Measurements from ENCODE around the gene DHPS.

DHPS gene

DNA sequence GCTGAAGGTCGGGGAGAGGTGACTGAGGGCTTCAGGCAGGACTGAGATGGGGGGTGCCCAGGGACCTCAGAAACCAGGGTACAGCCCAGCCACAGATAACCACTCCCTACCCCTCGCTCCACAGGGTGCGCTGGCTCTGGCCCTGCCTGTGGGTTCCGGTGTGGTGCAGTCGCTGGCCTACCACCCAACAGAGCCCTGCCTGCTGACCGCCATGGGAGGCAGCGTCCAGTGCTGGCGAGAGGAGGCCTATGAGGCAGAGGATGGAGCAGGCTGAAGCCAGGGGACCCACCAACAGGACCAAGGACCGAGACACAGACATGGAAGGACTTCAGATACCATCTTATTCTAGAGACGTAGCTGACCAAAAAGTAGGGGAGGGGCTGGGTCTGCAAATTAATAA lies 6.3 kb downstream of the DHPS start:
- H3K9me3 ChIP-seq (ENCODE audit: control insufficient read depth in 2 of 2, low read length in 2 of 2): no peaks in the 10 kb centered on the region
- H3K27ac ChIP-seq (ENCODE audit: low read length): no peak overlapping the region
- no peak overlapping the region for H3K9ac ChIP-seq (ENCODE audit: low read length in 2 of 2)
- no peak overlapping the region for H3K4me3 ChIP-seq (ENCODE audit: low read length in 2 of 2)
- H3K27me3 ChIP-seq (ENCODE audit: control insufficient read depth in 1 of 2, insufficient read depth in 2 of 2, low read length in 2 of 2): no peaks in the 10 kb centered on the region
- H3K36me3 ChIP-seq (ENCODE audit: control insufficient read depth in 2 of 2, insufficient read depth in 2 of 2, low read length in 2 of 2): peaks cover 38 to 53% of the 10 kb centered on the region in 2 donors
- H3K4me1 ChIP-seq (ENCODE audit: control insufficient read depth, insufficient read depth, low read length): peaks cover 17% of the 10 kb centered on the region

DNA sequence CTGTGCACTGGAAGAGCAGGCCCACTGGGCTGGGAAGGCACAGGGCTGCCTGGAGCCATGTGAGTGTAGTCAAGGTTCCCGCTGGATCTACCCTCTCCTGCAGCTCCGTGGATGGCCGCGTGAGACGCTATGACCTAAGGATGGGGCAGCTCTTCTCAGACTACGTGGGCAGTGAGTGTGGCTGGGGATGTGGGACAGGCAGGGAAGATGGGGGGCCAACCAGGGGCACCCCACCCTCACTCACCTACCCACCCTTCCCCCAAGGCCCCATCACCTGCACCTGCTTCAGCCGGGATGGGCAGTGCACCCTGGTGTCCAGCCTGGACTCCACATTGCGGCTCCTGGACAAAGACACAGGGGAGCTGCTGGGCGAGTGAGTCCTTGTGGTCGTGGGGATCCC lies 8.9 kb downstream of the DHPS start:
- H3K27me3 ChIP-seq (ENCODE audit: control insufficient read depth in 1 of 2, insufficient read depth in 2 of 2, low read length in 2 of 2): no peaks in the 10 kb centered on the region
- H3K4me3 ChIP-seq (ENCODE audit: low read length in 2 of 2): no peak overlapping the region
- H3K36me3 ChIP-seq (ENCODE audit: control insufficient read depth in 2 of 2, insufficient read depth in 2 of 2, low read length in 2 of 2): peaks cover 27 to 38% of the 10 kb centered on the region in 2 donors
- no peaks in the 10 kb centered on the region for H3K9me3 ChIP-seq (ENCODE audit: control insufficient read depth in 2 of 2, low read length in 2 of 2)
- H3K4me1 ChIP-seq (ENCODE audit: control insufficient read depth, insufficient read depth, low read length): peaks cover 26% of the 10 kb centered on the region
- no peak overlapping the region for H3K9ac ChIP-seq (ENCODE audit: low read length in 2 of 2)
- H3K27ac ChIP-seq (ENCODE audit: low read length): no peak overlapping the region

DNA sequence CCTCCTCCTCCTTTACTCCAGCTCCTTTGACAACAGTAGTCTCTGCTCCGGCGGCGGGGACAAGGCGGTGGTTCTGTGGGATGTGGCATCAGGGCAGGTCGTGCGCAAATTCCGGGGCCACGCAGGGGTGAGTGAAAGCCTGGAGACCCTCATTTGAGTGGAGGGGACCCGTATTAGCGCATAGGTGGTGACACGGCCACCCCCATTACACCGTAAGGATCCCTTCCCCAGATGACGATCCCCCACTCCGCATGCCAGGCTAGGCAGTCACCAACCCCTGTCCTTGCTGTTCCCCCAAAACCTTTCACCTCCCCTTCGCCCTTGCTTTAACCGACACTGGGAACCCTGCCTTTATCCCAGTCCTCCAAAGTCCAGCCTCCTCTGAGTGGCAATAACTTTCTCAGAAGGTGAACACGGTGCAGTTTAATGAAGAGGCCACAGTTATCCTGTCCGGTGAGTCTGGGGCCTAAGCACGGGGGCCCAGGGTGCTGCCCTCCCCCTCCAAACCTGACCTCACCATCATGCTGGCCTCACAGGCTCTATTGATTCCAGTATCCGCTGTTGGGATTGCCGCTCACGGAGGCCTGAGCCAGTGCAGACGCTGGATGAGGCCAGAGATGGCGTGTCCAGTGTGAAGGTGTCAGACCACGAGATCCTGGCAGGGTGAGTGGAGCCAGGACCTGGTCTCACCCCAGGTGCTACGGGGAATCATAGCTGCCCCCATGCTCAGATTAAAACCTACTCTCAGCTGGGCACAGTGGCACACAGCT lies 11.3 kb downstream of the DHPS start:
- Histone ChIP-seq H3K36me3 (ENCODE audit: control insufficient read depth in 2 of 2, insufficient read depth in 2 of 2, low read length in 2 of 2) (peaks cover 12 to 20% of the 10 kb centered on the region in 2 donors), H3K27ac (ENCODE audit: low read length) (peak overlapping the region; percentile 95), H3K27me3 (ENCODE audit: control insufficient read depth in 1 of 2, insufficient read depth in 2 of 2, low read length in 2 of 2) (no peaks in the 10 kb centered on the region), H3K9ac (ENCODE audit: low read length in 2 of 2) (peak overlapping the region; percentile 89 to 95), H3K4me3 (ENCODE audit: low read length in 2 of 2) (peak overlapping the region; percentile 92 to 97), H3K4me1 (ENCODE audit: control insufficient read depth, insufficient read depth, low read length) (peaks cover 41% of the 10 kb centered on the region), H3K9me3 (ENCODE audit: control insufficient read depth in 2 of 2, low read length in 2 of 2) (no peaks in the 10 kb centered on the region)

DNA sequence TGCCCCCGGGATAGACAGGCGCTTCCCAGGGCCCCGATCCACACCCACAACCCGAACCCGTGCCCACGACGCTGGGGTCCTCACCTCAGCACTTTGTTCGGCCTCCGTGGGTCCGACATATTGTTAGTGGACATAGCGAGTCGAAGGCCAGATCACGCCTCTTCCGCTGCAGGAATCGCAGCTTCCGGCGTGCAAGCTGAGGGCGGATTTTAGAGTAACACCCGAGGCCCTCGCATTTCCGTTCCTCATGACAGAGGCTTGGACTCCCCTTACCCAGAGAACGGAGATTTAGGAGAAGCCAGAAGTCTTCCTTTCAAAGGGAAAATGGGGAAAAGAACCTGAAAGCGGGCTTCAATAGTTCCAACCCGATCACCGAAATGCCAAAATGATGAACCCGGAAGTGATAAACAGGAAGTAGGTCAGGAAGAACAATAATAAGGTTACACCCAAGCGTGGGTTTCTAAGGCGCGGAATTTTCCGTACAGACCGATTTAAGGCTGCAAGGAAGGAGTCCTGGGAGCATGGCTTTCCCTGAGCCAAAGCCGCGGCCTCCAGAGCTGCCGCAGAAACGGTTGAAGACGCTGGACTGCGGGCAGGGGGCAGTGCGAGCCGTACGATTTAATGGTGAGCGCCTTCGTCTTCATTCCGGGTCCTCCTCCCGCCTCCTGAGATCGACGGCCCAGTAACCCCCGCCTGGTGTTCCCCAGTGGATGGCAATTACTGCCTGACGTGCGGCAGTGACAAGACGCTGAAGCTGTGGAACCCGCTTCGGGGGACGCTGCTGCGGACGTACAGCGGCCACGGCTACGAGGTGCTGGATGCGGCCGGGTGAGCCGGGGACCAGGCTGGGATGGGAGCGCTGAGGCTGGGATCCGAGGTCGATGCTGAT lies 12.2 kb downstream of the DHPS start:
- H3K9me3 ChIP-seq (ENCODE audit: control insufficient read depth in 2 of 2, low read length in 2 of 2): no peaks in the 10 kb centered on the region
- H3K9ac ChIP-seq (ENCODE audit: low read length in 2 of 2): peak overlapping the region; percentile 89 to 95
- peaks cover 41% of the 10 kb centered on the region for H3K4me1 ChIP-seq (ENCODE audit: control insufficient read depth, insufficient read depth, low read length)

DNA sequence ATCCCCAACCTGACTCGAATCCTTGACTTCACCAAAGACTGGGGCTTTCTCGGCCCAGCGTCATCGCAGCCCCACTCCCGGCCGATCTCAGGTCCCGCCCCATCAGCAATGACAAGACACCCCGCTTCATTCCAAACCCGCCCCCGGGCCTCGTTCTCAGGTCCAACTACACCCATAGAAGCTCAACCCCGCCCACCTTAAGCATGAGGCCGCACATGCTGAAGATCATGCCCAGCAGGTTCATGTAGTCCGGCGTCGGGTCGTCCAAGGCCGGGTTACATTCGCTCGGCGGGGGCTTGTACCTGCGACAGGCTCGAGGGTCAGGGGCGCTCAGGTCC lies 12.8 kb downstream of the DHPS start:
- Histone ChIP-seq H3K9me3 (ENCODE audit: control insufficient read depth in 2 of 2, low read length in 2 of 2) (no peaks in the 10 kb centered on the region), H3K4me3 (ENCODE audit: low read length in 2 of 2) (peak overlapping the region; percentile 92 to 97), H3K27ac (ENCODE audit: low read length) (peak overlapping the region; percentile 95), H3K27me3 (ENCODE audit: control insufficient read depth in 1 of 2, insufficient read depth in 2 of 2, low read length in 2 of 2) (no peaks in the 10 kb centered on the region), H3K9ac (ENCODE audit: low read length in 2 of 2) (peak overlapping the region; percentile 89 to 95), H3K4me1 (ENCODE audit: control insufficient read depth, insufficient read depth, low read length) (peaks cover 41% of the 10 kb centered on the region), H3K36me3 (ENCODE audit: control insufficient read depth in 2 of 2, insufficient read depth in 2 of 2, low read length in 2 of 2) (peaks cover 6 to 16% of the 10 kb centered on the region in 2 donors)

More for the DNA sequence above, 12.2 kb downstream of the DHPS start:
- H3K27ac ChIP-seq (ENCODE audit: low read length): peak overlapping the region; percentile 95
- peaks cover 12 to 23% of the 10 kb centered on the region in 2 donors for H3K36me3 ChIP-seq (ENCODE audit: control insufficient read depth in 2 of 2, insufficient read depth in 2 of 2, low read length in 2 of 2)
- peak overlapping the region; percentile 92 to 97 for H3K4me3 ChIP-seq (ENCODE audit: low read length in 2 of 2)
- no peaks in the 10 kb centered on the region for H3K27me3 ChIP-seq (ENCODE audit: control insufficient read depth in 1 of 2, insufficient read depth in 2 of 2, low read length in 2 of 2)

DNA sequence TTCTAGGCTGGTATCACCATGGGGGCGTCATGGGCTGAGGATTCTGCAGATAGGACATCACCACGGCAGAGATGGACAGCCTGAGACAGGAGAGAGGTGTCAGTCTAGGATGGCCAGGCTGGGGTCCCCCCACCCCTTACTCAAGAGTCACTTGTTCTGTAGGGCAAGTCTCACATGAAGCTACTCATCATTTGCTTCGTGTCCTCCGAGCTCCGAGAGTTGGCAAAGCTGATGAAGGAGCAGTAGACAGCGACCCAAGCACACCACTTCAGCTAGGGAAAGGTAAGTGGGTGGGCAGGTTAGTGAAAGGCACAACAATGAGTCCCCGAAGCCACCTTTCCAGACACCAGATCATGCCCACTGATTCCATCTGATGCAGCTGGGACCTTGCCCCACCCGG lies 13.3 kb downstream of the DHPS start:
- Histone ChIP-seq H3K36me3 (ENCODE audit: control insufficient read depth in 2 of 2, insufficient read depth in 2 of 2, low read length in 2 of 2) (peaks cover 7 to 17% of the 10 kb centered on the region in 2 donors), H3K4me3 (ENCODE audit: low read length in 2 of 2) (peak overlapping the region; percentile 92 to 97), H3K9me3 (ENCODE audit: control insufficient read depth in 2 of 2, low read length in 2 of 2) (no peaks in the 10 kb centered on the region), H3K27ac (ENCODE audit: low read length) (peak overlapping the region; percentile 95), H3K4me1 (ENCODE audit: control insufficient read depth, insufficient read depth, low read length) (peaks cover 41% of the 10 kb centered on the region), H3K27me3 (ENCODE audit: control insufficient read depth in 1 of 2, insufficient read depth in 2 of 2, low read length in 2 of 2) (no peaks in the 10 kb centered on the region), H3K9ac (ENCODE audit: low read length in 2 of 2) (peak overlapping the region; percentile 89 to 95)

DNA sequence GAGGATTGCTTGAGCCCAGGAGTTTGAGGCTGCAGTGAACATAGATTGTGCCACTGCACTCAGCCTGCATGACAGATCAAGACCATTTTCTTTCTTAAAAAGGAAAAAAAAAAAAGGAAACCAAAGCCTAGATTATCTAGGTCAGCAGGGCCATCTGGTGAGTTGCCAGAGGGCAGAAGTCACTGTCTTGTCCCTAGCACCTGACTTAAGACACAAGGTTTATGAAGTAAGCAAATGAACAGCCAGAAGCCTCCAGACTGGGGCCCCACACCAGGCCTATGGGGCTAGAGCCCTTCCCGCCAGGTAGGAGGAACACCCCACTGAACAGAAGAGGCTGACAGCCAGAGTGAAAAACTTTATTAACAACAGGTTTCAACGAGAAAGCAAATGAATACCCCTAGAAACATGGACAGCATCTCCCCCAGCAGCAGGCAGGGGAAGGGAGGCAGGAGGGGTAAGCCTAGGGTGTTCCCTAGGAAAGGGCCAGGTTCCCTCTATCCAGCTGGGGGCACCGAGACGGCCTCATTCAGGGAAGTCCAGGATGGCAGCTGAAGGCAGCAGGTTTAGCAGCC lies 13.9 kb downstream of the DHPS start:
- Histone ChIP-seq H3K4me1 (ENCODE audit: control insufficient read depth, insufficient read depth, low read length) (peaks cover 41% of the 10 kb centered on the region), H3K4me3 (ENCODE audit: low read length in 2 of 2) (peak overlapping the region; percentile 92 to 97), H3K9ac (ENCODE audit: low read length in 2 of 2) (peak overlapping the region in 1 of 2 donors; percentile 29), H3K36me3 (ENCODE audit: control insufficient read depth in 2 of 2, insufficient read depth in 2 of 2, low read length in 2 of 2) (peaks cover 8 to 15% of the 10 kb centered on the region in 2 donors), H3K27ac (ENCODE audit: low read length) (peak overlapping the region; percentile 18), H3K9me3 (ENCODE audit: control insufficient read depth in 2 of 2, low read length in 2 of 2) (no peaks in the 10 kb centered on the region), H3K27me3 (ENCODE audit: control insufficient read depth in 1 of 2, insufficient read depth in 2 of 2, low read length in 2 of 2) (no peaks in the 10 kb centered on the region)

DNA sequence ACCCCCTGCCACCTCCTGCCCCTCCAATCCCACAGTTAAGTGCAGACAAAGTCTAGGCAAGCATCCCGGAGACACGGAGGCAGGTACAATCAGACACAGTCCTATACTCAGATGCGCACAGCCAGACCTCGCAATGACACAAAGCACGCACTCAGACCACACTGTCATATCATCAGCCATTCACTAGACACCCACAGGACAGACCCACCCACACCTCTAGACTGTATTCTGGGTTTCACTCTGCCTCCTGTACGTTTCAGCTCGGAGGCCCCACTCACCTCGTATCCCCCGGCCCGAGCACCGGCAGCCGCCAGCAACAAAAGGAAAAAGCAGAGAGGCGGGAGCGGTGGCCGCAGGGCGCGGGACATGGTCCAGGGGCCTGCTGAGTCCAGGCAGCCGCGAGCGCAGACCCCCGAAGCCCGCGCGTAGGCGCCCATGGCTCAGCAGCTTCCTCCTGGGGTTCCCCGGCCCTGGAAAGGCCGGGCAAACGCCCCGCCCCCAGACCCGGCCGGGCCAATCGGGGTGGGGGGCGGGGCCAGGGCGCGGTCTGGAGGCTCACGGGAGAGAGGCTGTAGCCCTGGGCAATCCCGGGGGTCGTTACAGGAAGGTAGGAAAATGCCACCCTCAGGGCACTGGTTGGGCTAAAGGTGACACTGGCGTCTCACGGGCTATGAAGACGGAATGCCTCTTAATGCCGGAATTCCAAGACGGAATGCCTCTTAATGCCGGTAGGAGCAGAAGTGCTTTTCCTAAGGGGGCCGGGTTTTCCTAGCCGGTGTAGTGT lies 15.2 kb downstream of the DHPS start, which contains the start of the genes MAN2B1 and WDR83:
Gene MAN2B1 (minus strand): TSS at position 478 of the 784 bp plus-strand sequence. CDS start 41 bp downstream, at position 437.
Gene WDR83 (plus strand): TSS at position 543 of the 784 bp plus-strand sequence. CDS start 2,984 bp downstream, outside the sequence.
- no peaks in the 10 kb centered on the region for H3K27me3 ChIP-seq (ENCODE audit: control insufficient read depth in 1 of 2, insufficient read depth in 2 of 2, low read length in 2 of 2)
- peaks cover 5 to 13% of the 10 kb centered on the region in 2 donors for H3K36me3 ChIP-seq (ENCODE audit: control insufficient read depth in 2 of 2, insufficient read depth in 2 of 2, low read length in 2 of 2)
- peak within 1 kb of the TSS; percentile 64 for H3K27ac ChIP-seq (ENCODE audit: low read length)
- peak within 1 kb of the TSS; percentile 94 to 97 for H3K4me3 ChIP-seq (ENCODE audit: low read length in 2 of 2)
- H3K9ac ChIP-seq (ENCODE audit: low read length in 2 of 2): peak within 1 kb of the TSS; percentile 89 to 90
- H3K4me1 ChIP-seq (ENCODE audit: control insufficient read depth, insufficient read depth, low read length): peaks cover 41% of the 10 kb centered on the region
- H3K9me3 ChIP-seq (ENCODE audit: control insufficient read depth in 2 of 2, low read length in 2 of 2): no peaks in the 10 kb centered on the region

DNA sequence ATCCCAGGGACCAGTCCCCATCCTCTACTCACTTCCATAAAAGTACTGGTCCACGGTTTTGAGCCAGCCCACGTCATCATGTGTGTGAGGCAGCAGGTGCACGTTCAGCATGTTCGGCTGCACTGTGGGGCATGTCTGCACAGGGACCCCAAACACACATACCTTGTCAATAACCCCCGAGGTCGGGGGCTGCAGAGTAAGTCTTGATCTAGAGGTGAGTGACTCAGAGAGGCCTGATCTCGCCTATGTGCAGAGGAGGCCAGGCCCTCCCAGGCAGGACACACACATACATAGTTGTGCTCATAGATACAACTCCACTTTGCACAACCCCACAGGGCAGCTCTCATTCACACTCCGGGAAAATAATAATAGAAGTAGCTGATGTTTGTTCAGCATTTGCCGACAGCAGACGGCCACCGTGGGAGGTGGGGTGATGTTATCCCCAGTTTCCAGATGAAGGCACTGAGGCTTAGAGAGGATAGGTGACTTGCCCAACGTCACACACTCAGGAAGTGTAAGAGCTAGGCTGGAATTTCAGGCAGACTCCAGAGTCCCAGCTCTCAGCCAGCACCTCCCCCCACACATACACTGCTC lies 15.9 kb downstream of the DHPS start:
- Histone ChIP-seq H3K9ac (ENCODE audit: low read length in 2 of 2) (peak overlapping the region; percentile 89 to 90), H3K9me3 (ENCODE audit: control insufficient read depth in 2 of 2, low read length in 2 of 2) (no peaks in the 10 kb centered on the region), H3K27ac (ENCODE audit: low read length) (peak overlapping the region; percentile 64), H3K27me3 (ENCODE audit: control insufficient read depth in 1 of 2, insufficient read depth in 2 of 2, low read length in 2 of 2) (no peaks in the 10 kb centered on the region), H3K4me1 (ENCODE audit: control insufficient read depth, insufficient read depth, low read length) (peaks cover 41% of the 10 kb centered on the region), H3K36me3 (ENCODE audit: control insufficient read depth in 2 of 2, insufficient read depth in 2 of 2, low read length in 2 of 2) (peaks cover 8 to 19% of the 10 kb centered on the region in 2 donors), H3K4me3 (ENCODE audit: low read length in 2 of 2) (peak overlapping the region; percentile 94 to 97)

Measured in stomach smooth muscle (tissue), 2 donors.